ENCODE measurements around the gene MAGEA4.

DNA sequence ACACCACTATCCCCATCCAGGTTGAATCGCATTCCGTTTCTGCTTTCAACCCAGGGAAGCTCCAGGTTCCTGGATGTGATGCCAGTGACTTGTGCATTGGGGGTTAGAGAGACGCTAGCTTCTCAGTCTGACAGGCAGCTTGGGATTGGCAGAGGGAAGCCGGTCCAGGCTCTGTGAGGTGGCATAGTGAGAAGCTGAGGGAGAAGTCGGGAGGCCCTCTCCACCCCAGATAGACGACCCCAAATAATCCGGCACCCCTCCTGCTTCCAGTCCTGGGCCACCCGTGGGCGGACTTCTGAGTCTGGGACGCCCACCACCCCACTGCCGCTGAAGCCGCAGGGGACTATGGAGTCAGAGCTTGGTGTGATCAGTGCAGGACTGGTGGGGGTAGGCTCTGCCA, 7.4 kb downstream of the MAGEA4 start:
- TF ChIP-seq POLR2A (IDR thresholded peaks at IDR 0.05; ENCODE audit: extremely low read depth, insufficient read length) (no peak), MYC (IDR thresholded peaks at IDR 0.05; ENCODE audit: low read depth, low read length) (no peak)
- TF ChIP-seq, protein P1, sequence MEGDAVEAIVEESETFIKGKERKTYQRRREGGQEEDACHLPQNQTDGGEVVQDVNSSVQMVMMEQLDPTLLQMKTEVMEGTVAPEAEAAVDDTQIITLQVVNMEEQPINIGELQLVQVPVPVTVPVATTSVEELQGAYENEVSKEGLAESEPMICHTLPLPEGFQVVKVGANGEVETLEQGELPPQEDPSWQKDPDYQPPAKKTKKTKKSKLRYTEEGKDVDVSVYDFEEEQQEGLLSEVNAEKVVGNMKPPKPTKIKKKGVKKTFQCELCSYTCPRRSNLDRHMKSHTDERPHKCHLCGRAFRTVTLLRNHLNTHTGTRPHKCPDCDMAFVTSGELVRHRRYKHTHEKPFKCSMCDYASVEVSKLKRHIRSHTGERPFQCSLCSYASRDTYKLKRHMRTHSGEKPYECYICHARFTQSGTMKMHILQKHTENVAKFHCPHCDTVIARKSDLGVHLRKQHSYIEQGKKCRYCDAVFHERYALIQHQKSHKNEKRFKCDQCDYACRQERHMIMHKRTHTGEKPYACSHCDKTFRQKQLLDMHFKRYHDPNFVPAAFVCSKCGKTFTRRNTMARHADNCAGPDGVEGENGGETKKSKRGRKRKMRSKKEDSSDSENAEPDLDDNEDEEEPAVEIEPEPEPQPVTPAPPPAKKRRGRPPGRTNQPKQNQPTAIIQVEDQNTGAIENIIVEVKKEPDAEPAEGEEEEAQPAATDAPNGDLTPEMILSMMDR (IDR thresholded peaks at IDR 0.05; ENCODE audit: low read depth, low read length): no peak
- TF ChIP-seq, protein P2, sequence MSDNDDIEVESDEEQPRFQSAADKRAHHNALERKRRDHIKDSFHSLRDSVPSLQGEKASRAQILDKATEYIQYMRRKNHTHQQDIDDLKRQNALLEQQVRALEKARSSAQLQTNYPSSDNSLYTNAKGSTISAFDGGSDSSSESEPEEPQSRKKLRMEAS (IDR thresholded peaks at IDR 0.05; ENCODE audit: low read depth, low read length): no peak

Data from NB4 (cell line).